Muscle layer of duodenum (tissue), 2 donors: Measurements from ENCODE around the gene REEP6.
A peak's percentile ranks its signal among the peaks of the same experiment; 100 is the strongest.
"Not testable (repeated sequence)": the region's sequence is repeated elsewhere in the genome, so short reads cannot be mapped to it uniquely, and the experiment has no call there.

Experiments used
- H3K27ac ChIP-seq: one replicate; pipeline ENCODE4 v1.7.0; 2013; ENCODE audit warnings: mild to moderate bottlenecking, low read length
- H3K27me3 ChIP-seq: one replicate; pipeline ENCODE4 v1.7.0; 2013; ENCODE audit warnings: low read depth, mild to moderate bottlenecking, control low read depth, low read length
- H3K36me3 ChIP-seq, 2 donors: one replicate each; pipeline ENCODE4 v1.7.0; 2013; ENCODE audit warnings: low read length in 2 of 2, control low read depth in 1 of 2, mild to moderate bottlenecking in 1 of 2; ENCODE audit not compliant: insufficient read depth in 2 of 2, control insufficient read depth in 1 of 2
- H3K4me1 ChIP-seq, 2 donors: one replicate each; pipeline ENCODE4 v1.7.0; 2013; ENCODE audit warnings: low read length in 2 of 2, mild to moderate bottlenecking in 2 of 2, control low read depth in 1 of 2, moderate library complexity in 1 of 2; ENCODE audit not compliant: insufficient read depth in 2 of 2, control insufficient read depth in 1 of 2
- H3K4me3 ChIP-seq, 2 donors: one replicate each; pipeline ENCODE4 v1.7.0; 2013; ENCODE audit warnings: low read length in 2 of 2, low read depth in 1 of 2, mild to moderate bottlenecking in 1 of 2
- H3K9me3 ChIP-seq, 2 donors: one replicate each; pipeline ENCODE4 v1.7.0; 2013; ENCODE audit warnings: low read length in 2 of 2, control low read depth in 1 of 2, mild to moderate bottlenecking in 1 of 2; ENCODE audit not compliant: control insufficient read depth in 1 of 2
- donor health status: healthy.

The REEP6 gene

DNA sequence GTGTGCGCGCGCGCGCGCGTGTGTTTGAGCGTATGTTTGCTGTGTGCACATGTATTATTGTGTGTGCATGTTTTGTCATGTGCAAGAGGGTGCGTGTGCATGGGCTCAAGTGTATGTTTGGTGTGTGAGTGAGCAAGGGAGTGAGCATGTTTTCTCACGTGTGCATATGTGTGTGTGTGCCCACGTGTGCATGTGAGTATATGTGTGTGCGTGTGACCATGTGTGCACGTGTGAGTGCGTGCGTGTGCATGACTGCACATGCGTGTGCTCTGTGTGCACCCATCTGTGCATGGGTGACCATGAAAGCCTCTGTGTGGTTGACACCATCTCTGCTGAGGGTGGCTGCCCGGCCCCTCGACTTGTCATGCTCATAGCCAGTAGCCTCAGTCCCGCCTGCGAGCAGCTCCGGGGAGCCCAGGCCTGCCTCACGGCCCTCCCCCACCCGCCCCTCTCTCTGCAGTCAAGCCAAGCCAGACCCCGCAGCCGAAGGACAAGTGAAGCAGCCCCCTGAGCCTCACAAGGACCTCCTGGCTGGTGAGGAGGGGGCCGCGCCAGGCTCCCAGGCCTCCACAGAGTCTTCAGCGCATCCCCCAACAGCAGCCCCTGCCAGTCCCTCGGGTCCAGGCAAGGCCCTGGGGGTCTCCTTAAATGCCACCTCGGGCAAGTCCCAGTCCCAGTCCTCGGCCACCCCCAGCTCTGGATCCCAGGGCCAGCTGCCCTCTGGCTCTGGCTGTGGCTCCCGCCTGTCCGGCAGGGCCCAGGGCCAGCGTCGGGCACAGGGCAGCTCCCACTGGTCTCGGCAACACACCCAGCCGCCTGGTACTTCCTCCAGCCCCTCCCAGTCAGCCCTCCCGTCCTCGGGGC is 6.0 kb downstream of the REEP6 start:
- Histone ChIP-seq H3K36me3 (no peaks in the 10 kb centered on the region), H3K27ac (no peak overlapping the region), H3K4me1 (no peaks in the 10 kb centered on the region), H3K9me3 (no peaks in the 10 kb centered on the region), H3K27me3 (no peaks in the 10 kb centered on the region), H3K4me3 (no peak overlapping the region)

DNA sequence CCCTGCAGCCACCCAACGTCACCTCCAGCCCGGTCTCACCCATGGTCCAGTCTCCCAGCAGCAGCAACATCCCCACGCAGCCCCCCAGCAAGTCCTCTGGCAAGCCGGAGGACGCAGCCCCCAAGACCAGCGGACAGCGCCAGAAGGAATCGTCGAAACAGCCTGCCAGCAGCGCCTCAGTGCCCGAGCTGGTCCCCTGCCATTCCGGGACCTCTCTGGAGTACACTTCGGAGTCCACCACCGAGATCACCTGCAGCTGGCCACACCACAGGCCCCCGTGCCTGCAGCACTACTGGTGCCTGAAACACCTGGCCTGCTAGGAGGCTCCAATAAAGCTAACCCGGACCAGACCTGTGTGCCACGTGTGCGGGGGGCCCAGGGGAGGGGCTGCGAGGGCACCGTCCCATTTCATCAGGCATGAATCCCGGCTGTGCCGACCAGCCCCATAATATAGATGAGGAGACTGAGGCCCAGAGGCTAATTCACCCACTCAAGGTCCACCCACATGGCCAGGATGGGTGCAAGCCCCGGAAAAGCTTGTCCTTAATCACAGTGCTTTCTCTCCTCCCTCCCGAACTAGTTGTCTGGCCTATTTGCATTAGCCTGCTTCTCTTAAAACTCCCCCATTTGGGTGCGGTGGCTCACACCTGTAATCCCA is 6.7 kb downstream of the REEP6 start:
- no peaks in the 10 kb centered on the region for H3K27me3 ChIP-seq
- no peaks in the 10 kb centered on the region for H3K4me1 ChIP-seq
- no peak overlapping the region for H3K4me3 ChIP-seq
- no peaks in the 10 kb centered on the region for H3K9me3 ChIP-seq
- no peaks in the 10 kb centered on the region for H3K36me3 ChIP-seq
- H3K27ac ChIP-seq, result no peak overlapping the region

DNA sequence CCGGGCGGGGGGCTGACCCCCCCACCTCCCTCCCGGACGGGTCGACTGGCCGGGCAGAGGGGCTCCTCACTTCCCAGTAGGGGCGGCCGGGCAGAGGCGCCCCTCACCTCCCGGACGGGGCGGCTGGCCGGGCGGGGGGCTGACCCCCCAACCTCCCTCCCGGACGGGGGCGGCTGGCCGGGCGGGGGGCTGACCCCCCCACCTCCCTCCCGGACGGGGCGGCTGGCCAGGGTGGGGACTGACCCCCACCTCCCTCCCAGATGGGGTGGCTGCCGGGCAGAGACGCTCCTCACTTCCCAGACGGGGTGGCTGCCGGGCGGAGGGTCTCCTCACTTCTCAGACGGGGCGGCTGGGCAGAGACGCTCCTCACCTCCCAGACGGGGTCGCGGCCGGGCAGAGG is 8.2 kb downstream of the REEP6 start:
- not testable (repeated sequence) for H3K36me3 ChIP-seq, H3K4me3 ChIP-seq, H3K4me1 ChIP-seq, H3K27ac ChIP-seq, H3K9me3 ChIP-seq
- H3K27me3 ChIP-seq, result peaks cover 13% of the 10 kb centered on the region

DNA sequence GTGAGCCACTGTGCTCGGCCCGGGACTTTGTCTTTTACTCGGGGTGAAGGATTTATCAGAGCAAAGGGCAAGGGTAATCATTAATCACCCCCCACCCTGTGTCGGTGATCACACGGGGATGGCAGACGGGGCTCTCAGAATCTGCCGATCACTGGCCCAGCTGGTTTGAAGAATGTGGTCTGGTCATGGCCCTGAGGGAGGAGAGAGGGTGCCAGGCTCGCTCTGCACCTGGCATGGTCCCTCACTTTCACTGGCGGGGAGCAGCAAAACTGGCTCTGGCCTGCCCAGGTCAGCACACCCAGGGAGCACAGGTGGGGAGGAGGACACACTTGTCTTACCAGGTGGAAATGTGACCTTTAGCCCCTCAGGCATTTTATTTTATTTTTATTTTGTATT is 10.2 kb downstream of the REEP6 start:
- Histone ChIP-seq H3K36me3 (no peaks in the 10 kb centered on the region), H3K9me3 (peaks cover 0 to 2% of the 10 kb centered on the region in 2 donors), H3K4me3 (no peak overlapping the region), H3K27ac (no peak overlapping the region), H3K27me3 (peaks cover 13% of the 10 kb centered on the region), H3K4me1 (no peaks in the 10 kb centered on the region)

DNA sequence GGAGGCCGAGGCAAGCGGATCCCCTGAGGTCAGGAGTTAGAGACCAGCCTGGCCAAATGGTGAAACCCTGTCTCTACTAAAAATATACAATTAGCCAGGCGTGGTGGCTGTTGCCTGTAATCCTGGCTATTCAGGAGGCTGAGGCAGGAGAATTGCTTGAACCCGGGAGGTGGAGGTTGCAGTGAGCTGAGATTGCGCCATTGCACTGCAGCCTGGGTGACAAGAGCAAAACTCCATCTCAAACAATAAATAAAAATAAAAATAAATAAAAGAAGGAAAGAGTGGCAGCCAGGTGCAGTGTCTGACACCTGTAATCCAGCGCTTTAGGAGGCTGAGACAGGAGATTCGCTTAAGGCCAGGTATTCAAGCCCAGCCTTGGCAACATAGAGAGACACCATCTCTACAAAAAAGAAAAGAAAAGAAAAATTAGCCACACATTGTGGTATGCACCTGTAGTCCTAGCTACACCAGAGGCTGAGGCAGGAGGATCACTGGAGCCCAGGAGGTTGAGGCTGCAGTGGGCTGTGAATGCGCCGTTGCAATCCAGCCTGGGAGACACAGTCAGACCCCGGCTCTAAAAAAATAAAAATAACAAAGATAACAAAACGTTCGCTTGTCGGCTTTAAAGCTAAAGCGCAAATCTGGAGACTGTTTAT is 11.6 kb downstream of the REEP6 start:
- no peak overlapping the region for H3K4me3 ChIP-seq
- peaks cover 0 to 5% of the 10 kb centered on the region in 2 donors for H3K4me1 ChIP-seq
- peaks cover 13% of the 10 kb centered on the region for H3K27me3 ChIP-seq
- no peaks in the 10 kb centered on the region for H3K36me3 ChIP-seq
- no peak overlapping the region for H3K27ac ChIP-seq
- H3K9me3 ChIP-seq, result peaks cover 0 to 2% of the 10 kb centered on the region in 2 donors

DNA sequence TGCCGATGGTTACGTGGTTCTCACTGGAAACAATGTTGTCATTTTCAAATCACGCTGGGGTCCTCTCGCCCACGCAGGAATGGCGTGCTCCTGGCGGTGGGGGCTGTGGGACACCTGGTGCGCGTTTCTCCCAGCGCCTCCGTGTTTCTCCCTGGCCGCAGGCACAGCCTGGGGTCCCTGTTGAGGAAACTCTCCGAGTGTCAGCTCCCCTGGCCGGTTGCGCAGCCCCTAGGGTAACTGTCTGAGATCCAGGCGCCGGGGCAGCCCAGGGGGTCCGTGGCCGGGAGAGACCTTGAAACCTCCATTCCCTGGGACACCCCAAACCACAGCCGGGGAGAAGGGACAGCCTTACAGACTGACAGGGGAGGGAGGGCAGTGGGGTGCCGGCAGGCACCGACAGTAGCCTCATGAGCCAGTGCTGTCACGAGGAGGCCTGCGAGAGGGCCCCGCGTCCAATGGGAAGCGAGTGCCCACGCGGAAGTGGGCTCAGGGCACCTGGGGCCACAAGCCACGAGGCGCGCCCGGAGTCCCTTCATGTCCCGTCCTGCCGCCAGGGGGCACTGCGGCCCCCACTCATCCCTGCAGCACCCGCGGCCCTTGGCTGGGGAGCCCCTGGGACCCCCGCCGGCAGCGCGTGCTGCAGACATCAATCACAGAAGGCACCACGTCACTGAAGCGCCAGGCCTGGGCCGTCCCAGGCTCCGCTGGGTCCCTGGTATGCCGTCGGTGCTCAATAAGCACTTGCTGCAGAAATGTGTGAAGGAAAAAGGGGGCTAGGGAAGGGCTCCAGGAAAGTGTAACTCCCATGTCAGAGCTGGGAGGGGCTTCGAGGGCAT is 12.3 kb downstream of the REEP6 start:
- Histone ChIP-seq H3K36me3 (no peaks in the 10 kb centered on the region), H3K27me3 (peaks cover 13% of the 10 kb centered on the region), H3K4me3 (peak overlapping the region in 1 of 2 donors; percentile 13), H3K9me3 (peaks cover 0 to 2% of the 10 kb centered on the region in 2 donors), H3K27ac (no peak overlapping the region), H3K4me1 (peaks cover 0 to 5% of the 10 kb centered on the region in 2 donors)

DNA sequence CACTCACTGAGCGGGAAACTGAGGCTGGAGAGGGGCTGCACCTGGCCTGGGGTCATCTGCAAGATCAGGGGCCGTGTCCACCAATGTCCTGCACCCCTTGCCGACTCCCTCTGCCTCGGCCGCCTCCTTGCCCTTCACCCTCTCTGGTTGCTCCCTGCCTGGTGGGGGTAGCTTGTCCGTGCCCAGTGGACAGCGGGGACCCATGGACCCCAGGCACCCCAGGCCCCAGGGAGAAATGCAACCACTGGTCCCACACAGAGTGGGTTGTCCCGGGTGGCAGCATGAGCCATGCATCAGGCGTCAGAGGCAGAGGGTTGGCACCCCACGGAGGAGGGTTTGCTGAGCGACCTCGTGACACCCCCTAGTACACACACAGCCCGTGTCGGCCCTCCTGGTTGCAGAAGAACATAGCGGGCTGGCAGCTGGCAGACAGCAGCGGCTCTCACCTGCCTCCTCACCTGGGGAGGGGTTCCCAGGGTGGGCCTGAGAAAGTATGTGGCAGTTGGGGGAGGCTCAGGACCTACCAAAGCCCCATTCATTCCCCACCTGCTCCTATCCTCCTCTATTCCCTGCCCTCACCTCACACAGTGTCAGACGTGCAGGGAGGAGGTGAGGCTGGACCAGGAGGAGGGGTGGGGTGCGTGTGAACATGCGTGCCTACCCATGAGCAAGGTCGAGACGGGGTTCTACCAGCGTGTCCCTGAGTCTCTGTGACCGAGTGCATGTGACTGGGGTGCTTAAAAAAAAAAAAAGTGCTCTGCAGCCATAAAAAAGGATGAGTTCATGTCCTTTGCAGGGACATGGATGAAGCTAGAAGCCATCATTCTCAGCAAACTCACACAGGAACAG is 13.2 kb downstream of the REEP6 start:
- Histone ChIP-seq H3K36me3 (no peaks in the 10 kb centered on the region), H3K4me1 (peaks cover 0 to 8% of the 10 kb centered on the region in 2 donors), H3K27me3 (peaks cover 13% of the 10 kb centered on the region), H3K4me3 (no peak overlapping the region), H3K27ac (no peak overlapping the region), H3K9me3 (peaks cover 0 to 6% of the 10 kb centered on the region in 2 donors)

DNA sequence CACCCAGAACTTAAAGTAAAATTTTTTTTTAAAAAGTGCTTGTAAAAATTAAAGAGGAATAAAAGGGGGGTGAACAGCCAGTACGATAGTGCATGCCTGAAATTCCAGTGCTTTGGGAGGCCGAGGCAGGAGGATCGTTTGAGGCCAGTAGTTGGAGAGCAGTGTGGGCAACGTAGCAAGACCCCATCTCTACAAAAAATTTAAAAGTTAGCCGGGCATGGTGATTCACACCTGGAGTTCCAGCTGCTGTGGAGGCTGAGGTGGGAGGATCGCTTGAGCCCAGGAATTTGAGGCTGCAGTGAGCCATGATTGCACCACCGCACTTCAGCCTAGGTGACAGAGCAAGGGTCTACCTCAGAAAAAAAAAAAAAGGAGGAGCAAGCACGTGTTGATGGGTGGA is 14.0 kb downstream of the REEP6 start:
- H3K27ac ChIP-seq, result no peak overlapping the region
- peaks cover 0 to 6% of the 10 kb centered on the region in 2 donors for H3K9me3 ChIP-seq
- no peaks in the 10 kb centered on the region for H3K36me3 ChIP-seq
- peaks cover 13% of the 10 kb centered on the region for H3K27me3 ChIP-seq
- H3K4me3 ChIP-seq, result no peak overlapping the region
- H3K4me1 ChIP-seq, result peaks cover 0 to 8% of the 10 kb centered on the region in 2 donors

DNA sequence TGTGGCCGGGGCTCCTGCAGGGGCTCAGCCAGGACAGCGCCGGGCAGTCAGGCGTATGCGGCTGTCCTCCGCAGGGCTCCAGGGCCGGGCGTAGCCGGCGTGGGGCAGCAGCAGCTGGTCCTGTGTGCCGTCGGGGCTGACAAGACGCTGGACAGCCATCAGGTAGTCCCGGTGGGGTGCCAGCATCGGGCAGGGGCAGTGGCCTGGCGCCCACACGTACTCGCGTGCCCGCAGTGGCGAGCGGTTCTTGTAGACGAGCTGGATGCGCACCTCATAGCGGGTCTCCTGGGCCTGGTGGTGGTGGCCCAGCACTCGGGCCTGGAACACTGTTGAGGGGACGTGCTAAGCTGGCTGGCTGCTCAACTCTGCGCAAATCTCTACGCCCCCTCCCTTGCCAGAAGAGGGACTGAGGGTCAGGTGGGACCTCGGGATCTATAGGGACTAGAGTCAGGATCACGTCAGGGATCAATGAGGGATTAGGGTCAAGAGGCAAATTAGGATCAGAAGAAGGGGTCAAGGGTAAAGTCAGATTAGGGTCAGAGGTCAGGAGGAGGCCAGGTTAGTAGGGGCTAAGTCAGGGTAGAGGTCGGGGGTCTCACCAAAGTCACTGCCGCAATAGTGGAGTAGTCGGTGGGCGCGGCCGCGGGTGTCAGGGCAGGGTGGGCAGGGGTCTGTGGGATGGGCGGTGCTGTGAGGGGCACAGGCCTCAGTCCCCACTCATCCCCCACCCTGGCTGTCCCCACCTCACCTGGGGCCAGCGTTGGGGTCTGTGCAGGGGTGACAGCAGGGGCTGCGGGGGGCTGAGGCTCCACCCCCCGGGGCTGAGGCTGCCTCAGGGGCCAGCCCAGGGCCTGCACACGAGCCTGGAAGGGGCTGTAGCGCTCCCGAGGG is 15.3 kb downstream of the REEP6 start:
- Histone ChIP-seq H3K4me1 (peaks cover 0 to 8% of the 10 kb centered on the region in 2 donors), H3K27ac (no peak overlapping the region), H3K9me3 (peaks cover 0 to 6% of the 10 kb centered on the region in 2 donors), H3K4me3 (no peak overlapping the region), H3K36me3 (no peaks in the 10 kb centered on the region), H3K27me3 (peaks cover 13% of the 10 kb centered on the region)
